IPS-NIHi11 (cell line): ENCODE results near the gene SLC2A6.

Source experiments
- DNase-seq: peaks from one replicate; pipeline ENCODE4 v3.0.0; 2012; ENCODE audit warnings: mixed read lengths, low spot score

The SLC2A6 gene

DNA sequence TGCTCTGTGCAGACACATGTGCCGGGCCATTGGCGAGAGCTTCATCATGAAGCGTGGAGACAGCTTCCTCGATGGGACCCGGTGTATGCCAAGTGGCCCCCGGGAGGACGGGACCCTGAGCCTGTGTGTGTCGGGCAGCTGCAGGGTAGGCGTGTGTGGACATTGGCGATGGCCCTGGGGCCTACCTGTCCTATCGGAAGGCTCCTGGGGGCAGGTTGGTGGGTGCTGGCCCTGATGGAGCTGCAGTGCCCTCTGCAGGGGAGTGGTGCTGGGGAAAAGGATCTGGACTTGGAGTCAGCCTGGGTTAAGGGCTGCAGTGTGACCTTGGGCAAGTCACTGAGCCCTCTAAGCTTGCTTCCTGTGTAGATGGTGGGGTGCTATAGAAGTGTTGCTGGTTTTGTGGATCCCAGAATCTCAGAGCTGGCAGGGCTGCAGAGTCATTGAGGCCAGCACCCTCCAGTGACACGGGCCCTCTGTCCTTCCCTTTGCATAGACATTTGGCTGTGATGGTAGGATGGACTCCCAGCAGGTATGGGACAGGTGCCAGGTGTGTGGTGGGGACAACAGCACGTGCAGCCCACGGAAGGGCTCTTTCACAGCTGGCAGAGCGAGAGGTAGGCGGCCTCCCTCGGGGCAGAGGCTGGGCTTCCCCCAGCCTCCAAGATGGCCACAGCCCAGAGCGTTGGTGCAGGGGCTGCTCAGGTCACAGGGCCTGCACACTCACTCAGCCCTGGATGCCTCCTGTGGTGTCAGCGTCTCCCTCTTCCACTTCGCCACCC lies 41.0 kb downstream of the SLC2A6 start:
- peak; percentile 60 for DNase-seq

DNA sequence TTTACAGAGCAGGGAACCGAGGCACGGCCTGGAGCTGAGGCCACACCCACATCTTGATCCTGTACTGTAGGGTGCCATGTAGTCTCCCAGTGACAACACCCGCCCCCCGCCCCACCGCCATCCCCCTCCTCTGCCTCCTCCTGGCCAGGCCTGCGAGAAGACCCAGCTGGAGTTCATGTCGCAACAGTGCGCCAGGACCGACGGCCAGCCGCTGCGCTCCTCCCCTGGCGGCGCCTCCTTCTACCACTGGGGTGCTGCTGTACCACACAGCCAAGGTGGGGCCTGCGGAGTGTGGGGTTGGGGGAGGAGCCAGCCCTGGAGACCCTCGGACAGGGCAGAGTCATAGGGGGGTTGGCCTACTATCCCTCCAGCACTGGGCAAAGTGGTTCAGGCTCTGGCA lies 42.2 kb downstream of the SLC2A6 start:
- DNase-seq, result no peak

DNA sequence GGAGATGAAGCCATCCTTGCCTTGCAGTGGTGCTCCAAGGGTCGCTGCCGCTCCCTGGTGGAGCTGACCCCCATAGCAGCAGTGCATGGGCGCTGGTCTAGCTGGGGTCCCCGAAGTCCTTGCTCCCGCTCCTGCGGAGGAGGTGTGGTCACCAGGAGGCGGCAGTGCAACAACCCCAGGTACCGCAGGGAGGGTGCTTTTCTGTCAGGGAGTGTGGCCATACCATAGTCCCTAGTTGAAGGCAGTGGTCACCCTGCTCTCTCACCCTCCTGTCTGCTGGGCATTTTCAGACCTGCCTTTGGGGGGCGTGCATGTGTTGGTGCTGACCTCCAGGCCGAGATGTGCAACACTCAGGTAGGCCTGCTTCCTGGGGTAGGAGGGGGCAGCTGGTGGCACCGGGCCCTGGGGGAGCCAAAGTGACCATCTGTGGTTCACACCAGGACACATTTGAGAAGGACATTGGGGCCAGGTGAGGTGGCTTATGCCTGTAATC lies 45.5 kb downstream of the SLC2A6 start:
- DNase-seq, result no peak

DNA sequence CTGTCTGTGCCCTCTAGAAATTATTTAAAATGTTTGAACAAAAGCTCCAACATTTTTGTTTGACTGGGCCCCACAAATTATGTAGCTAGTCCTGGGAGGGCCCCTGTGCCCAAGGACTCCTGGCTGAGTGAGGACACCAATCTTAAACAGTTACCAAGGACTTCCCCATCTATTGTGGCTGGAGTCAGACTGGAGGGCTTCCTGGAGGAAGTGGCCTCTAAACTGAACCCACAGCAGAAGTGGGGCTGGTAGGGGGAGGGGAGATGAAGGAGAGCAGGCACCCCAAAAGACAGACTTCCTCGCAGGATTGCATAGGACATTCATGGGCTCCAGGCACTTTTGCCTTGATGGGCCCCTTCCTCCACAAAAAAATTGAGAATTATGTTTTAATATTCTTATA lies 48.7 kb downstream of the SLC2A6 start:
- DNase-seq, result no peak

DNA sequence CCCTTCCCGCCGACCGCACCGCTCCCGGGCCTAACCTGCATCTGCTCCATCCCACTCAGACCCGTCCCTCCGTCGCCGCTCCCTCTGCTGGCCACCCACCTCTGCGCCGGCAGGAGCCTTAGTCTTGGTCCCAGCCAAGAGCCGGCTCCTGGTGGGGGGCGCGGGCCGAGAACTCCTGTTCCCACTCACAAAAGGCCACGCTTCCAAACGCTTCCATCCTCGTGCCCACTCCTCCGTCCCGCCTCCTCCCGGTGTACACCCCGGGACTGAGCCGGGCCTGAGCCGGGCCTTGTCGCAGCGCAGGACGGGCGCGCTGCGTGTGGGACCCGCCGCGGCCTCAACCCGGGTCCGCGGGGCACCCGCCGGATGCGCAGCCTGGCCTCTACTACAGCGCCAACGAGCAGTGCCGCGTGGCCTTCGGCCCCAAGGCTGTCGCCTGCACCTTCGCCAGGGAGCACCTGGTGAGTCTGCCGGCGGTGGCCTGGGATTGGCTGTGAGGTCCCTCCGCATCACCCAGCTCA lies 49.2 kb downstream of the SLC2A6 start:
- DNase-seq, result peak; percentile 97

DNA sequence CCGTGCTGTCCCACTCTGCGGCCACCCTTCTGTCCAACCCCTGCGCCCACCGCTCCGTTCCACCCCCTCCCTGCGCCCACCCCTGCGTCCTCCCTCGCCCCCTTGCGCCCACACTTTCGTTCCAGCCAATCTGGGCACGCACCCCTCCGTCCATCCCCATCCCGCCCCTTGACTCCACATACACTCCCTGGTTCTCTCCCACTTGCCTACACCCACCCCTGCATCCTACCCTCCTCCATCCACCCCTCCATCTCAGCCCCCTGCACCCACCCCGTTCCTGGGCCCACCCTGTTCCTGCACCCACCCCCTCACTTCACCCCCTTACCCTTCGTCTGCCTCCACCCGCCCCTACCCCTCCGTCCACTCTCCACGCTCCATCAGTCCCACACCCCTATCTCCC lies 49.7 kb downstream of the SLC2A6 start:
- peak; percentile 79 for DNase-seq

DNA sequence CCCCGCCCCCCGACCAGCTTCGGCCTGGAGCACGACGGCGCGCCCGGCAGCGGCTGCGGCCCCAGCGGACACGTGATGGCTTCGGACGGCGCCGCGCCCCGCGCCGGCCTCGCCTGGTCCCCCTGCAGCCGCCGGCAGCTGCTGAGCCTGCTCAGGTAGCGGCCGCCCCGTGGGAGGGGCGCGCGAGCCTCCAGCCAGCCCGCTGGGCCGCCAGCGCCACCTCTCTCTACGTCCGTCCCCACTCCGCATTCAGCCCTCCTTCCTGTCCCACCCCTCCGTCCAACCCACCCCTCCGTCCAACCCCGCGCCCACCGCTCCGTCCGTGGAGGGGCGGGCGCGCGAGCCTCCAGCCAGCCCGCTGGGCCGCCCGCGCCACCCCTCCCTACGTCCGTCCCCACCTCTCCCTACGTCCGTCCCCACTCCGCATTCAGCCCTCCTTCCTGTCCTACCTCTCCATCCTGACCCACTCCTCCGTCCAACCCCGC lies 50.2 kb downstream of the SLC2A6 start:
- DNase-seq, result peak; percentile 93

DNA sequence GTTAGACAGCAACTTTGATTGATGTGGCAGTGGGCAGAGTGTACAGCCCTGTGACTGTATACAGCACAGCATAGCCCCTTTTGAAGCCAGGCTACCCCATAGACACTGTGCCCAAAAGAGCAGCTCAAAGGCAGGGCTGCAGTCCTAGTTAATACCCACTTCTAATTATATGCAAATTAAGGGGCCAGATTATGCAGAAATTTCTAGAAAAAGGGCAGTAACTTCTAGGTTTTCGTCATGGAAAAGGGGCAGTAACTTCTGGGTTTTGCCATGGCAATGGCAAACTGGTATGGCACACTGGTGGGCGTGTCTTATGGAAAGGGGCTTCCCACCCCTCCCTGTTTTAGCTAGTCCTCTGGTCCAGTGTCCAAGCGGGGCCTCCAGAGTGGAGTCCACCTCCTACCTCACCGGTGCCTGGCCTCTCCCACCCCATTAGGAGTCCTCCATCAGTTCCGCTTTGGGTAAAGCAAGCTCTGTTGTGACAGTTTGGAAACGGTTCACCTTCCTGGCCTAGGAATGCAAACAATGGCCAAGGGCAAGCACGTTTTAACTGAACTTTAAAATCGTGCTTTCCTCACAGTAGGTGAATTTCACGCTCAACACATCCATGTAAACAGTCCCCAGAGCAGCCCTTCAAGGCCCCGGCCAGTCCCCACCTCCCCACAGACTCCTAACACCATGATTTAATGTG lies 51.1 kb downstream of the SLC2A6 start:
- DNase-seq, result no peak

DNA sequence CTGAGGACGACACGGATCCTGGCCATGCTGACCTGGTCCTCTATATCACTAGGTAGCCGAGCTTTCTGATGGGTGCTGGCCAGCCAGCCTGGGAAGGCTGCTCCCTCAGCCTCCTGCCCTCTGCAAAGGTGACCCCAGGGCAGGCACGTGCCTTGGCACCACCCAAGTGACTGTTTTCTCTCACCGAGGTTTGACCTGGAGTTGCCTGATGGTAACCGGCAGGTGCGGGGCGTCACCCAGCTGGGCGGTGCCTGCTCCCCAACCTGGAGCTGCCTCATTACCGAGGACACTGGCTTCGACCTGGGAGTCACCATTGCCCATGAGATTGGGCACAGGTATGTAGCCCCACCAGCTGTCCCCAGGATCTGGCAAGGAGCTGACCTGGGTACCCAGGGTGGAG lies 52.9 kb downstream of the SLC2A6 start:
- no peak for DNase-seq

DNA sequence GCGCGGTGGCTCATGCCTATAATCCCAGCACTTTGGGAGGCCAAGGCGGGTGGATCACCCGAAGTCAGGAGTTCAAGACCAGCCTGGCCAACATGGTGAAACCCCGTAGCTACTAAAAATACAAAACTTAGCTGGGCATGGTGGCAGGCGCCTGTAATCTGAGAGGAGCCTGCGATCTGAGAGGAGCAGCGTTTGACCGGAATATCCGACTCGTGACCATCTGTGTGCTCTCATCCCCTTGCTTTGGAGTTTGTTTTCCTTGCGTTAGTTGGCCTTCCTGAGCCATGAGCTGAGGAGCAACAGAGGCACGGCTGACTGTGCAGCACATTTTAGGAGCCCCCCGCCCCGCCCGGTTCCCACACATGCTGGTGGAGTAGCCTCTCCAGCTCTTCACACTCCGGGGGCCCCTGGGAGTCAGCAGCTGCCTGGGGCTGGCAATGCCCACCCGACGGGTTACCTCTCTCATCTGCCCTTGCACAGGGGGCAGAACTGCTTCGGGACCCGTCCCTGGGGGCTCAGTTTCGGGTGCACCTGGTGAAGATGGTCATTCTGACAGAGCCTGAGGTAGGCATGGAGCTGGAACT lies 53.8 kb downstream of the SLC2A6 start:
- DNase-seq, result no peak

DNA sequence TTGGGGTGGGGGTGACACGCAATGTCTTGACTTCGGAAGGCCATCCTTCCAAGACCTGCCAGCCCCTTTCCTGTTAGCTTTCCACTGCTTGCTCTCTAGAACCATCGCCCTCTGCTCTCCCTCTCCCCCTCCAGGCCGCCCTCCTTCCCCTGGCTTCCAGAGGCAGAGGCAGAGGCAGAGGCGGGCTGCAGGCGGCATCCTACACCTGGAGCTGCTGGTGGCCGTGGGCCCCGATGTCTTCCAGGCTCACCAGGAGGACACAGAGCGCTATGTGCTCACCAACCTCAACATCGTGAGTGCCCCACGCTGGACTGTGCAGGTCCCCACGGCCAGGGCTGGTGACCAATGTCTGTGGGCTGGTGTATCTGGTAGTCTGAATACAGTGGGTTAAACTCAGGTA lies 54.7 kb downstream of the SLC2A6 start:
- no peak for DNase-seq

DNA sequence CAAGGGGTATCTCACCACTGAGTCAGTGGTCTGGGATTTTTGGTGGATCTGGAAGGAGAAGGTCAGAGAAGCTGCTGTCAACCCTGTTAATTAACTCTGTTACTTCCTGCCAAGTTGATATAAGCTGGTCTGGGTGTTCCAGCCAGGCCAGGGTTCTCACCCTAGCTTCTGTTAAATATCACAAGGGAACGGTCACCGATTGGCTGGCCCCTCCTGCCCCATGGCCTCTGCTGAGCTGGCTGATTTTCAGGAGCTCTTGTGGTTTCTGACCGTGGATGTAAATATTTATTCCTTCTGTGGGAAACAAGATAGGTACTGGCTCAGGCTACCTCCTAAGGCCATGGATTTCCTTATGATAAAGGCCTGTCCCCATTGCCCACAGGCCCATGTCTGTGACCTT lies 55.7 kb downstream of the SLC2A6 start:
- DNase-seq, result no peak

DNA sequence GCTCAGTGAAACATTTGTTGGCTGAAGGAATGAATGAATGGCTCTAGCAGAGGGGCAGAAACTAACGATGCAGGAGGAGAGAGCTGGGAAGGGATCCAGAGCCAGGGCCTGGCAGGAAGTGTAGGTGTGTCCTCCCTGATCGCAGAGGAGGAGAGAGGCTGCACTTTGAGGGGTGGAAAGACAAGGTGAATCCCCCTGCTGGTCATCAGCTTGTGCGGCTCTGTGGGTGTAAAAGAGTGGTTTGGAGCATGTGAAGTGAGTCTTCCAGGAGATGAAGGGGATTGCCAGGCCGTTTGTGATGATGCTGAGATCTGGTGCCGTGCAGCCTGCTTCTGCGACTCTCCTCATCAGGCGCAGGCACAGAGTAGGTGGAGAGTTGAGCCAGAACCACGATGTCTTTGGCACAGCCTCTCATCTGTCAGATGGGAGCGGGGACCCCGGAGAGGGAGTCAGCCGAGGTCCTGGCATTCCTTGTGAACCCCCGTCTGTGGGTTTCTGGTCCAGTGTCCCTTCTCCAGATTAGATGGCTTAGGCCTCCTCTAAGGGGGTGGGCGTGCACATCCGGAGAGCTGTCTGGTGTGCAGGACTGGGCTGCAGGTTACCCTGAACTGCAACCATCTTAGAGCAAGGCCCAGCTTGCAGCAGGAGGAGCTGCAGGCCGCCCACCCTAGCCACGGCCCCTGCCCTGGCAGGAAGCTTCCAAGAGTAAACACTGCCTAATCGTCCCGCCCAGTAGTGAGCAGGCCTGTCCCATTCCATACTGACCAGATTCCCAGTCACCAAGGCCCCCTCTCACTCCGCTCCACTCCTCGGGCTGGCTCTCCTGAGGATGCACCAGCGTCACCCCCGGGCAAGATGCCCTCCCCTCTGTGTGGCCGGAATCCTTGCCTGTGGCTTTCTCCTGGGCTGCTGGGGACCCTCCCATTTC lies 57.0 kb downstream of the SLC2A6 start, which contains the start of gene ADAMTS13:
Gene ADAMTS13 (plus strand): TSS at position 753 of the 928 bp plus-strand sequence. CDS start 77 bp downstream, at position 830.
- DNase-seq, result no peak
